Nephron (organoid): Measurements from ENCODE around the gene ZW10.

Experiments
- H3K27ac Mint-ChIP-seq, 3 experiments: 2 replicates each; pipeline ENCODE4 v1.8.0; 2020; ENCODE audit warnings: mixed read lengths in 3 of 3, mild to moderate bottlenecking in 2 of 3, moderate library complexity in 1 of 3
- H3K27me3 Mint-ChIP-seq: 2 replicates; pipeline ENCODE4 v1.8.0; 2021; ENCODE audit warnings: low read depth, mild to moderate bottlenecking, moderate library complexity, mixed read lengths
- H3K36me3 Mint-ChIP-seq: 2 replicates; pipeline ENCODE4 v1.8.0; 2020; ENCODE audit warnings: low read depth, mixed read lengths
- H3K4me1 Mint-ChIP-seq: 2 replicates; pipeline ENCODE4 v1.8.0; 2020; ENCODE audit warnings: mixed read lengths
- H3K4me3 Mint-ChIP-seq, 3 experiments: 2 replicates each; pipeline ENCODE4 v1.8.0; 2020; ENCODE audit warnings: mild to moderate bottlenecking in 3 of 3, mixed read lengths in 3 of 3, moderate library complexity in 2 of 3
- H3K9me3 Mint-ChIP-seq: 2 replicates; pipeline ENCODE4 v1.8.0; 2020; ENCODE audit warnings: mixed read lengths
- TF ChIP-seq, protein P1 (sequence below), 3 experiments: fragments of 200-600 bp; sonication (generic); IDR thresholded peaks; one replicate each; pipeline ENCODE4 v1.5.0; 2021; ENCODE audit warnings: antibody characterized with exemption in 3 of 3; ENCODE audit not compliant: unreplicated experiment in 3 of 3

The ZW10 gene, protein sequence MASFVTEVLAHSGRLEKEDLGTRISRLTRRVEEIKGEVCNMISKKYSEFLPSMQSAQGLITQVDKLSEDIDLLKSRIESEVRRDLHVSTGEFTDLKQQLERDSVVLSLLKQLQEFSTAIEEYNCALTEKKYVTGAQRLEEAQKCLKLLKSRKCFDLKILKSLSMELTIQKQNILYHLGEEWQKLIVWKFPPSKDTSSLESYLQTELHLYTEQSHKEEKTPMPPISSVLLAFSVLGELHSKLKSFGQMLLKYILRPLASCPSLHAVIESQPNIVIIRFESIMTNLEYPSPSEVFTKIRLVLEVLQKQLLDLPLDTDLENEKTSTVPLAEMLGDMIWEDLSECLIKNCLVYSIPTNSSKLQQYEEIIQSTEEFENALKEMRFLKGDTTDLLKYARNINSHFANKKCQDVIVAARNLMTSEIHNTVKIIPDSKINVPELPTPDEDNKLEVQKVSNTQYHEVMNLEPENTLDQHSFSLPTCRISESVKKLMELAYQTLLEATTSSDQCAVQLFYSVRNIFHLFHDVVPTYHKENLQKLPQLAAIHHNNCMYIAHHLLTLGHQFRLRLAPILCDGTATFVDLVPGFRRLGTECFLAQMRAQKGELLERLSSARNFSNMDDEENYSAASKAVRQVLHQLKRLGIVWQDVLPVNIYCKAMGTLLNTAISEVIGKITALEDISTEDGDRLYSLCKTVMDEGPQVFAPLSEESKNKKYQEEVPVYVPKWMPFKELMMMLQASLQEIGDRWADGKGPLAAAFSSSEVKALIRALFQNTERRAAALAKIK

DNA sequence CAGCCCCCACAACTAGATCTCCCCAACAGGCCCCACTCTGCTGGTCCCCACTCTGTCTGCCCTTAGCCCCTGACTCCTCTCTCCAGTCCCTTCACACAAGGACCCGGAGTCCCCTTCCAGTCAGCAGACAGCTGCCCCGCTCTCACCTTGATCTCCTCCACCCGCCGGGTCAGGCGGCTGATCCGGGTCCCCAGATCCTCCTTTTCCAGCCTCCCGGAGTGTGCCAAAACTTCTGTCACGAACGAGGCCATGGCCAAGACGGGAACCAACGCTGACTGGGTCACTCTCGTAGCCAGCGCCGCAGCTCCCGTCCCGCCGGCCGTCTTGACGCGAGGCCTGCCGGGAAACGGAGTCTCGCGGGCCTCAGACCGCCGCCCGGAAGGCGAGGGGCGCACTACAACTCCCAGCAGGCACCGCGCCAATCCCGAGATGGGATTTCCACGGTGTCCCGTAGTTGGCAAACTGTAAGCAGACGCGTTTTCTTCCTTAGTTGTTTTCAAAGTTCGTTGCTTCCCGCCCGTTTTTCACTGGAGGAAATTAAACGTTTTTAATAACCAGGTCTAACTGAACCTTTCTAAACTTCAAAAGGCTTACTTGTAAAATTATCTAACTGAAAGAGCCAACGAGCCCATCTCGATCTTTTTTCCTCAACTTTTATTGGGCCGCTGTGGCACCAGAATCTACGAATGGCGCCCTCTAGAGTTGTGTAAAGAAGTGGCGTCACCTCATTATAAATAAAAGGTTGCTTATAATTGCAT, at the start of gene ZW10:
Gene ZW10, minus strand, starts transcription at position 277 of the 758 bp plus-strand sequence. Its CDS starts 26 bp downstream, at position 251.
- Mint-ChIP-seq H3K4me3 (peak within 1 kb of the TSS; percentile 97 to 100 (median 97)), H3K27me3 (peaks cover 24% of the 10 kb centered on the region), H3K4me1 (peaks cover 23% of the 10 kb centered on the region), H3K9me3 (no peaks in the 10 kb centered on the region), H3K36me3 (peaks cover 14% of the 10 kb centered on the region), H3K27ac (peak within 1 kb of the TSS; percentile 91 to 99 (median 98))
- TF ChIP-seq, protein P1, sequence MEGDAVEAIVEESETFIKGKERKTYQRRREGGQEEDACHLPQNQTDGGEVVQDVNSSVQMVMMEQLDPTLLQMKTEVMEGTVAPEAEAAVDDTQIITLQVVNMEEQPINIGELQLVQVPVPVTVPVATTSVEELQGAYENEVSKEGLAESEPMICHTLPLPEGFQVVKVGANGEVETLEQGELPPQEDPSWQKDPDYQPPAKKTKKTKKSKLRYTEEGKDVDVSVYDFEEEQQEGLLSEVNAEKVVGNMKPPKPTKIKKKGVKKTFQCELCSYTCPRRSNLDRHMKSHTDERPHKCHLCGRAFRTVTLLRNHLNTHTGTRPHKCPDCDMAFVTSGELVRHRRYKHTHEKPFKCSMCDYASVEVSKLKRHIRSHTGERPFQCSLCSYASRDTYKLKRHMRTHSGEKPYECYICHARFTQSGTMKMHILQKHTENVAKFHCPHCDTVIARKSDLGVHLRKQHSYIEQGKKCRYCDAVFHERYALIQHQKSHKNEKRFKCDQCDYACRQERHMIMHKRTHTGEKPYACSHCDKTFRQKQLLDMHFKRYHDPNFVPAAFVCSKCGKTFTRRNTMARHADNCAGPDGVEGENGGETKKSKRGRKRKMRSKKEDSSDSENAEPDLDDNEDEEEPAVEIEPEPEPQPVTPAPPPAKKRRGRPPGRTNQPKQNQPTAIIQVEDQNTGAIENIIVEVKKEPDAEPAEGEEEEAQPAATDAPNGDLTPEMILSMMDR (IDR thresholded peaks at IDR 0.05; ENCODE audit: unreplicated experiment in 3 of 3) = peak; percentile 93 to 97 (median 96)

DNA sequence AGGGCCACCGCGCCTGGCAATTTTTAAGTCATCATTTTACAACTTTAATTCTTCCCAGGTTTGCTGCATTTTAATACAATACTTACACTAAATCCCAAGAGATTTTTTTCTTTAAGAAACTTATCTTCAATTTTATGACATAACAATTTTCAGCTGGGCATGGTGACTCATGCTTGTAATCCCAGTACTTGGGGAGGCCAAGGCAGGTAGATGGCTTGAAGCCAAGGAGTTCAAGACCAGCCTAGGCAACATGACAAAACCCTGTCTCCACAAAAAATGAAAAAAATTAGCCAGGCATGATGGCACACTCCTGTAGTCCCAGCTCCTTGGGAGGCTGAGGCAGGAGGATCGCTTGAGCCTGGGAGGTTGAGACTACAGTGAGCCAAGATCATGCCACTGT, 44.9 kb upstream of the ZW10 start:
- Mint-ChIP-seq H3K4me3 (no peak overlapping the region), H3K9me3 (no peaks in the 10 kb centered on the region), H3K4me1 (no peaks in the 10 kb centered on the region), H3K36me3 (peaks cover 70% of the 10 kb centered on the region), H3K27me3 (no peaks in the 10 kb centered on the region), H3K27ac (no peak overlapping the region)
- TF ChIP-seq, protein P1 (IDR thresholded peaks at IDR 0.05; ENCODE audit: unreplicated experiment in 3 of 3) = no peak

DNA sequence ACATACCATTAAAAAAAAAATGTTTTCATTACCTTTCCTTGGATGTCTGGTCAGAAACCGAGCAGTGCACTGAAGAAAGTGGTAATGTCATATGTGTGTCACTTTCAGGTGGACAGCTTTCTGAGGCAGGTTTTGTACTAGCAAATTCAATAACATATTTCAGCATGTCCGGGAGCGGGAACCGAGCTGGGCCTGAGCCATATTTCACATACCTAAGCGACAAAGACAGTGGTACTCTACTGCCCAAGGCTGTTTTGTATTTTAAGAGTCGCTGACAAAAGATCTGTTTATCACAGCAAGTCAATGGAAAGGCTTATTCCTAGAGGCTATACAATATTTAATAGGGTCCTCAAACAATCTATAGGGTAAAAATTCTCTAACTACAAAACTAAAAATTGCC, 44.1 kb upstream of the ZW10 start:
- Mint-ChIP-seq H3K27ac (no peak overlapping the region), H3K4me3 (no peak overlapping the region), H3K4me1 (no peaks in the 10 kb centered on the region), H3K27me3 (no peaks in the 10 kb centered on the region), H3K9me3 (no peaks in the 10 kb centered on the region), H3K36me3 (peaks cover 66% of the 10 kb centered on the region)
- TF ChIP-seq, protein P1 (IDR thresholded peaks at IDR 0.05; ENCODE audit: unreplicated experiment in 3 of 3) = no peak

DNA sequence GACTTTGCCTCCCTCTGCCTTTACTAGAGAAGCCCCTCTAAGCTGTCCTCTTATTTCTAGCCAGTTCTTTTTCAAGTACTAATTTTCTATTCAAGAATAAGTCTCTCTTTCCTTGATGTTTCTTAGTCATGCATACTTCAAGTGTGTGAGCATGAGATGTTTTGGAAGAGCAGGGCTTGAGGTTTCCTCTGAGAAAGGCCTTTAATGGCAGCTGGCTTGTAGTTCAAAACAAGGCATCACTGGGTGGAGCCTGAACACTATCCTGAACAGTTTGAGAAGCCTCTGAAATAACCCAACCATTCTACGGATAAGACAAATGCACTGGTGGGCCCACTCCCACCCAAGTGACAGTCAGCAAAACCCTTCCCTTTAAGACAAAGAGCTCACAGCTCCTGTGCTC, 43.7 kb upstream of the ZW10 start:
- Mint-ChIP-seq H3K9me3 (no peaks in the 10 kb centered on the region), H3K27me3 (no peaks in the 10 kb centered on the region), H3K27ac (no peak overlapping the region), H3K36me3 (peaks cover 66% of the 10 kb centered on the region), H3K4me1 (no peaks in the 10 kb centered on the region), H3K4me3 (no peak overlapping the region)
- TF ChIP-seq, protein P1 (IDR thresholded peaks at IDR 0.05; ENCODE audit: unreplicated experiment in 3 of 3) = no peak

DNA sequence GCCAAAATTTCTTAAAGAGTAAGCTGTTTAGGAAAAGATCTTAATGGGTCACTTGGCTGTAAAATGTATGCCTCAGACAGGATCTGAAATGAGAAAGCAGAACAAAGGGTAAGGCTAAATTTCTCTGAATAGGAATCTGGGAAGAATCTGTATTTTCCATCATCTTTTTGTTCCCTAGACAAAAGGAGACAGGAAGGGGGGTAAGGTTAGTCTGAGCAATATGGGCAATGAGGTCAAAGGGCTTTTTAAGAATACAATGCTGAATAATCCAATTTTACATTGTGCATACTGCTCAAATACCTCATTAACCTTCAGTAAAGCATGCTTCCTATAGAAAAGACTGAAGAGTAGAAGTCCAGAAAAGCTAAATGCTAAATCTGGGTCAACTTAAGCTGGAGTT, 40.7 kb upstream of the ZW10 start:
- Mint-ChIP-seq H3K36me3 (peaks cover 60% of the 10 kb centered on the region), H3K9me3 (no peaks in the 10 kb centered on the region), H3K27ac (no peak overlapping the region), H3K4me3 (no peak overlapping the region), H3K4me1 (no peaks in the 10 kb centered on the region), H3K27me3 (no peaks in the 10 kb centered on the region)
- TF ChIP-seq, protein P1 (IDR thresholded peaks at IDR 0.05; ENCODE audit: unreplicated experiment in 3 of 3) = no peak
